Measurements from ENCODE around the gene SELENOW.

DNA sequence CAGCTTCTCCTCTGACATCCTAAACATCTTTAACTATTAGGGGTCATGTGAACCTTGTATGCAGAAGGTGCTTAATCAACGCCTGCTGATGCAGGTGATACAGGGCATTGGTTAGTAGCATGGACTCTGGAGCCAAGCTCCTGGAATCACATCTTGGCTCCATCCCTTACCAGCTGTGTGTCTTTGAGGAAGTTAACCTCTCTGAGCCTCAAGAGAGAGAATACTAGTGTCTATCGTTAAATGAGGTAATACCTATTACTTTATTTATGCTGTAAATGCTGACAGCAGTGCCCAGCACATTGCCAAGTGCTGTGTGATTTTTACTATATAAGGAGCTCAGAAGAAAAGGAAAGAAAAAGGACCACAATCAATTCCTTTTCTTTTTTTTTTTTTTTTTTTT lies 11.2 kb upstream of the SELENOW start:
- no peak for TF ChIP-seq BHLHE40 (IDR thresholded peaks at IDR 0.05; ENCODE audit: low read depth, low read length)
- TF ChIP-seq, protein P1, sequence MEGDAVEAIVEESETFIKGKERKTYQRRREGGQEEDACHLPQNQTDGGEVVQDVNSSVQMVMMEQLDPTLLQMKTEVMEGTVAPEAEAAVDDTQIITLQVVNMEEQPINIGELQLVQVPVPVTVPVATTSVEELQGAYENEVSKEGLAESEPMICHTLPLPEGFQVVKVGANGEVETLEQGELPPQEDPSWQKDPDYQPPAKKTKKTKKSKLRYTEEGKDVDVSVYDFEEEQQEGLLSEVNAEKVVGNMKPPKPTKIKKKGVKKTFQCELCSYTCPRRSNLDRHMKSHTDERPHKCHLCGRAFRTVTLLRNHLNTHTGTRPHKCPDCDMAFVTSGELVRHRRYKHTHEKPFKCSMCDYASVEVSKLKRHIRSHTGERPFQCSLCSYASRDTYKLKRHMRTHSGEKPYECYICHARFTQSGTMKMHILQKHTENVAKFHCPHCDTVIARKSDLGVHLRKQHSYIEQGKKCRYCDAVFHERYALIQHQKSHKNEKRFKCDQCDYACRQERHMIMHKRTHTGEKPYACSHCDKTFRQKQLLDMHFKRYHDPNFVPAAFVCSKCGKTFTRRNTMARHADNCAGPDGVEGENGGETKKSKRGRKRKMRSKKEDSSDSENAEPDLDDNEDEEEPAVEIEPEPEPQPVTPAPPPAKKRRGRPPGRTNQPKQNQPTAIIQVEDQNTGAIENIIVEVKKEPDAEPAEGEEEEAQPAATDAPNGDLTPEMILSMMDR (conservative IDR thresholded peaks at IDR 0.05; ENCODE audit: low read depth, low read length), result no peak
- no peak for TF ChIP-seq POLR2A (IDR thresholded peaks at IDR 0.05; ENCODE audit: low read depth, low read length)

Measured in IMR-90 (cell line).